ENCODE measurements around the gene GPR139.

GPR139 gene

DNA sequence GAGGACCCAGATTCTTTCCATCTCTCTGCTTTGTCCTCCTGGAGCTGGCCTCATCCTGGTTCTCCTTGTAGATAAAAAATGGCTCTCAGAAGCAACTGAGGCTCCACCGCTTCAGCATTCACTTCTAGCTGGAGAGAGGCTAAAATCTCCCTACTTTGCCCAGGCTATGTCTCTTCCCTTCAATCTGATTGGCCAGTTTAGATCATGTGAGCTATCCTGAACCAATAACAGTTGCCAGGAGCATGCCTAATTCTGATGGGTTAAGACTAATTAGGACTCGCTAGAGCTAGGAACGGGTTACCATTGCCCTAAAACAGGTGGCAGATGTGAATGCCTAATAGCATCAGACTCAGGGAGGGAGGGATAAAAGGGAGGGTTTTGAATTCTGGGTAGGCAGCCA lies 89.6 kb downstream of the GPR139 start:
- Mint-ChIP-seq H3K27me3 (ENCODE audit: low read depth) (no peaks in the 10 kb centered on the region), H3K36me3 (ENCODE audit: low read depth) (no peaks in the 10 kb centered on the region), H3K27ac (no peak overlapping the region), H3K9me3 (no peaks in the 10 kb centered on the region), H3K4me1 (ENCODE audit: low read depth) (no peaks in the 10 kb centered on the region), H3K4me3 (no peak overlapping the region)
- no peak for DNase-seq (ENCODE audit: low spot score)
